H1 (cell line): ENCODE results near the gene MRPS6. TPM values are rescaled to one million over a fixed set of nuclear protein-coding genes. Genes with fewer than 3 reads are reported as not detected.

Source experiments
- CTCF ChIA-PET: fragments of 300-600 bp; sonication (Branson Sonifier 250); formaldehyde crosslinking; loops from one replicate; lab custom pipeline; 2021; ENCODE audit not compliant: partially characterized antibody; lab: Charles Lee
- POLR2A ChIA-PET: fragments of 300-600 bp; sonication (Branson Sonifier 250); formaldehyde crosslinking; loops from one replicate; lab custom pipeline; 2021; ENCODE audit warnings: inconsistent platforms; ENCODE audit not compliant: partially characterized antibody; lab: Charles Lee
- DNase-seq, 2 experiments: peaks; one replicate each; pipeline versions ENCODE4 v3.0.0 to v3.0.0-alpha.2; 2010 to 2022; ENCODE audit warnings: low spot score in 2 of 2, low read depth in 1 of 2, mixed read lengths in 1 of 2
- FAIRE-seq: peaks from 2 replicates; lab custom pipeline; 2011; peaks lifted over from hg19 to GRCh38; lab: Jason Lieb, UNC
- H2AFZ ChIP-seq: 2 replicates; pipeline ENCODE4 v1.8.1; 2012; ENCODE audit warnings: low read length, inconsistent platforms
- H2AK5ac ChIP-seq: 2 replicates; pipeline ENCODE4 v1.6.1; 2013; ENCODE audit warnings: low read depth, low read length
- H2BK120ac ChIP-seq: replicated peaks from 2 replicates; pipeline ENCODE3; 2013; ENCODE audit warnings: low read depth, low read length, inconsistent platforms
- H2BK12ac ChIP-seq: 2 replicates; pipeline ENCODE4 v1.6.1; 2013; ENCODE audit warnings: low read depth, low read length
- H2BK15ac ChIP-seq: 2 replicates; pipeline ENCODE4 v1.6.1; 2013; ENCODE audit warnings: low read length
- H2BK20ac ChIP-seq: 2 replicates; pipeline ENCODE4 v1.6.1; 2013; ENCODE audit warnings: low read length
- H2BK5ac ChIP-seq: 2 replicates; pipeline ENCODE4 v1.6.1; 2013; ENCODE audit warnings: low read depth, low read length
- H3K14ac ChIP-seq: 2 replicates; pipeline ENCODE4 v1.6.1; 2013; ENCODE audit warnings: inconsistent platforms; ENCODE audit not compliant: insufficient read length
- H3K18ac ChIP-seq: 2 replicates; pipeline ENCODE4 v1.6.1; 2013; ENCODE audit warnings: low read length; ENCODE audit errors: extremely low read depth
- H3K23ac ChIP-seq: 2 replicates; pipeline ENCODE4 v1.6.1; 2013; ENCODE audit warnings: inconsistent platforms; ENCODE audit not compliant: insufficient read length
- H3K23me2 ChIP-seq: 2 replicates; pipeline ENCODE4 v1.6.1; 2013; ENCODE audit warnings: low read depth, low read length
- H3K27ac ChIP-seq: 2 replicates; pipeline ENCODE4 v1.6.1; 2011; ENCODE audit warnings: low read depth, low read length, inconsistent platforms
- H3K27me3 ChIP-seq, 4 experiments: replicated peaks in 1 of 4; 1 replicate in 1 of 4; 2 replicates in 3 of 4; pipeline versions ENCODE4 v1.6.1 to v1.8.1; 2011 to 2013; ENCODE audit warnings: low read length in 3 of 4, mild to moderate bottlenecking in 3 of 4, inconsistent platforms in 2 of 4, mixed read lengths in 2 of 4, moderate library complexity in 1 of 4; ENCODE audit not compliant: control insufficient read depth in 3 of 4, insufficient read depth in 3 of 4; ENCODE audit errors: extremely low read depth in 1 of 4
- H3K36me3 ChIP-seq, 4 experiments: 2 replicates each; pipeline versions ENCODE4 v1.6.1 to v1.8.1; 2011 to 2013; ENCODE audit warnings: mild to moderate bottlenecking in 4 of 4, low read length in 3 of 4, moderate library complexity in 2 of 4, control low read depth in 1 of 4, inconsistent platforms in 1 of 4; ENCODE audit not compliant: insufficient read depth in 4 of 4, control insufficient read depth in 2 of 4
- H3K4ac ChIP-seq: replicated peaks from 2 replicates; pipeline ENCODE3; 2013; ENCODE audit warnings: low read length, low read depth, mixed read lengths, inconsistent platforms; ENCODE audit not compliant: insufficient read length
- H3K4me1 ChIP-seq, 4 experiments: replicated peaks in 1 of 4; 1 replicate in 1 of 4; 2 replicates in 3 of 4; pipeline versions ENCODE4 v1.6.1 to v1.8.1; 2011 to 2013; ENCODE audit warnings: low read length in 3 of 4, inconsistent platforms in 2 of 4, mixed read lengths in 1 of 4; ENCODE audit not compliant: insufficient read depth in 4 of 4, control insufficient read depth in 3 of 4
- H3K4me2 ChIP-seq, 2 experiments: 2 replicates each; pipeline versions ENCODE4 v1.6.1 to v1.8.1; 2011 to 2013; ENCODE audit warnings: low read depth in 2 of 2, low read length in 2 of 2, control low read depth in 1 of 2, inconsistent platforms in 1 of 2, mild to moderate bottlenecking in 1 of 2; ENCODE audit not compliant: insufficient read depth in 1 of 2
- H3K4me3 ChIP-seq, 4 experiments: fragments of 200-600, 300-600 bp in 1 of 4; sonication (generic), shearing (Covaris generic), sonication (Bioruptor Twin) in 1 of 4; 2 replicates each; pipeline versions ENCODE4 v1.5.1 to v1.8.1; 2011 to 2016; ENCODE audit warnings: low read length in 4 of 4, low read depth in 3 of 4, control low read depth in 2 of 4, inconsistent platforms in 2 of 4, mild to moderate bottlenecking in 2 of 4, mixed read lengths in 1 of 4, moderate library complexity in 1 of 4; ENCODE audit not compliant: insufficient read depth in 2 of 4; ENCODE audit errors: extremely low read depth in 1 of 4
- H3K56ac ChIP-seq: replicated peaks from 2 replicates; pipeline ENCODE3; 2013; ENCODE audit warnings: low read depth, mild to moderate bottlenecking, mixed read lengths, low read length, inconsistent platforms; ENCODE audit not compliant: insufficient read length
- H3K79me1 ChIP-seq: 2 replicates; pipeline ENCODE4 v1.6.1; 2013; ENCODE audit warnings: low read depth, low read length, control low read depth
- H3K79me2 ChIP-seq, 2 experiments: 2 replicates each; pipeline versions ENCODE4 v1.6.1 to v1.8.1; 2012 to 2013; ENCODE audit warnings: low read length in 2 of 2, mild to moderate bottlenecking in 2 of 2, inconsistent platforms in 1 of 2; ENCODE audit not compliant: insufficient read depth in 2 of 2, control insufficient read depth in 1 of 2
- H3K9ac ChIP-seq, 4 experiments: replicated peaks in 1 of 4; 1 replicate in 1 of 4; 2 replicates in 3 of 4; pipeline versions ENCODE4 v1.6.1 to v1.8.1; 2011 to 2013; ENCODE audit warnings: low read depth in 3 of 4, low read length in 3 of 4, control low read depth in 2 of 4, mild to moderate bottlenecking in 2 of 4, moderate library complexity in 2 of 4, inconsistent platforms in 1 of 4; ENCODE audit errors: extremely low read depth in 1 of 4
- H3K9me3 ChIP-seq, 2 experiments: 2 replicates each; pipeline versions ENCODE4 v1.6.1 to v1.8.1; 2012 to 2013; ENCODE audit warnings: mild to moderate bottlenecking in 2 of 2, moderate library complexity in 2 of 2, control low read depth in 1 of 2, inconsistent platforms in 1 of 2, low read depth in 1 of 2, low read length in 1 of 2, mixed read lengths in 1 of 2; ENCODE audit not compliant: insufficient read depth in 2 of 2
- H4K20me1 ChIP-seq, 2 experiments: replicated peaks in 1 of 2; 2 replicates each; pipeline versions ENCODE3 to v1.8.1; 2011 to 2013; ENCODE audit warnings: inconsistent platforms in 2 of 2, low read length in 2 of 2, mild to moderate bottlenecking in 1 of 2; ENCODE audit not compliant: insufficient read depth in 2 of 2, control insufficient read depth in 1 of 2
- H4K5ac ChIP-seq: 2 replicates; pipeline ENCODE4 v1.6.1; 2013; ENCODE audit warnings: low read length, low read depth, mixed read lengths, inconsistent platforms; ENCODE audit not compliant: insufficient read length
- H4K8ac ChIP-seq: 2 replicates; pipeline ENCODE4 v1.8.0; 2013; ENCODE audit warnings: mild to moderate bottlenecking, moderate library complexity, low read length, inconsistent platforms; ENCODE audit not compliant: insufficient read depth; ENCODE audit errors: extremely low read depth
- H4K91ac ChIP-seq: replicated peaks from 2 replicates; pipeline ENCODE3; 2013; ENCODE audit warnings: low read length, mixed read lengths, inconsistent platforms; ENCODE audit not compliant: insufficient read length
- BCL11A ChIP-seq, 2 experiments: IDR thresholded peaks; one replicate each; pipeline ENCODE4 v1.6.1; 2011; ENCODE audit warnings: low read depth in 2 of 2, low read length in 2 of 2, mild to moderate bottlenecking in 2 of 2
- CBX5 ChIP-seq: fragments of 300-800, 300-1000 bp; sonication (generic); IDR thresholded peaks from 2 replicates; pipeline ENCODE4 v1.7.1; 2016; ENCODE audit warnings: antibody characterized with exemption, low read length, low read depth
- CHD1 ChIP-seq: IDR thresholded peaks from 2 replicates; pipeline ENCODE4 v1.6.1; 2012; ENCODE audit warnings: low read depth, low read length, improper control_type of control experiment
- EZH2 ChIP-seq: fragments of 200-600 bp; sonication (generic); IDR thresholded peaks from 2 replicates; pipeline ENCODE4 v1.7.1; 2012; ENCODE audit warnings: low read depth, mild to moderate bottlenecking, moderate library complexity, low read length, inconsistent platforms; ENCODE audit not compliant: severe bottlenecking
- KDM1A ChIP-seq: fragments of 200-600, 300-600 bp; sonication (generic); IDR thresholded peaks from 2 replicates; pipeline ENCODE4 v1.7.1; 2016; ENCODE audit warnings: mild to moderate bottlenecking, low read length, borderline replicate concordance
- SAP30 ChIP-seq: fragments of 300-600 bp; sonication (generic); IDR thresholded peaks from 2 replicates; pipeline ENCODE4 v1.7.1; 2012; ENCODE audit warnings: low read length, moderate library complexity, mild to moderate bottlenecking, inconsistent platforms; ENCODE audit not compliant: insufficient read depth, insufficient replicate concordance
- SIRT6 ChIP-seq: IDR thresholded peaks from one replicate; pipeline ENCODE4 v1.7.1; 2012; ENCODE audit warnings: low read length, inconsistent platforms
- TAF7 ChIP-seq: optimal IDR thresholded peaks from 2 replicates; pipeline ENCODE3; 2011; ENCODE audit warnings: low read depth, mild to moderate bottlenecking, inconsistent platforms, low read length, moderate library complexity, borderline replicate concordance
- YY1 ChIP-seq: IDR thresholded peaks from 2 replicates; pipeline ENCODE4 v1.6.1; 2011; ENCODE audit warnings: low read depth, mild to moderate bottlenecking, low read length
- WGBS, 2 experiments: shearing (Covaris generic) in 1 of 2; methylation state at CpG; one replicate each; pipeline versions ENCODE4 v1.1.6 to v1.1.7; 2013 to 2015; ENCODE audit warnings: low lambda C conversion rate in 2 of 2, mixed read lengths in 2 of 2, inconsistent platforms in 1 of 2, low coverage in 1 of 2, missing lambda C conversion rate in 1 of 2; ENCODE audit not compliant: insufficient replicate concordance in 2 of 2, insufficient coverage in 1 of 2, insufficient read length in 1 of 2; ENCODE audit errors: extremely low coverage in 1 of 2, missing lambda C conversion rate in 1 of 2; 5-methylcytosine and 5-hydroxymethylcytosine counted together
- polyA plus RNA-seq, 7 experiments: library from polyadenylated mRNA; depleted of rRNA in 3 of 7; stranded (reverse) in 5 of 7; unstranded in 2 of 7; fragments of >200 nt in 5 of 7; fragments of 200-250 nt in 2 of 7; gene quantifications; 1 replicate in 5 of 7; 2 replicates in 1 of 7; 4 replicates in 1 of 7; pipeline versions ENCODE4 v1.2.1 to v1.2.3, GENCODE V29; 2011 to 2013; ENCODE audit warnings: missing spikeins in 2 of 7, mixed read lengths in 2 of 7
- total RNA-seq: library from RNA; stranded (reverse); fragmentation: NEBNext Ultra II Directional; extraction: Animal tissue kit (Norgen Biotek cat#: 25700); gene quantifications from 2 replicates; pipeline ENCODE4 v1.2.1, GENCODE V29; 2021
- TF ChIP-seq, protein P1 (sequence below), 3 experiments: IDR thresholded peaks; 1 replicate in 2 of 3; 2 replicates in 1 of 3; pipeline versions ENCODE4 v1.5.1 to v1.6.1; 2011; ENCODE audit warnings: low read length in 3 of 3, mild to moderate bottlenecking in 3 of 3, inconsistent platforms in 2 of 3, low read depth in 1 of 3, moderate library complexity in 1 of 3; ENCODE audit not compliant: insufficient read depth in 1 of 3; ENCODE audit errors: control extremely low read depth in 1 of 3

Gene MRPS6
- total and polyA plus RNA-seq, 2 of the 8 experiments (the other 6 are each of a cell fraction or from before 2014, with no cell fraction given) = 62.7 to 156 TPM

DNA sequence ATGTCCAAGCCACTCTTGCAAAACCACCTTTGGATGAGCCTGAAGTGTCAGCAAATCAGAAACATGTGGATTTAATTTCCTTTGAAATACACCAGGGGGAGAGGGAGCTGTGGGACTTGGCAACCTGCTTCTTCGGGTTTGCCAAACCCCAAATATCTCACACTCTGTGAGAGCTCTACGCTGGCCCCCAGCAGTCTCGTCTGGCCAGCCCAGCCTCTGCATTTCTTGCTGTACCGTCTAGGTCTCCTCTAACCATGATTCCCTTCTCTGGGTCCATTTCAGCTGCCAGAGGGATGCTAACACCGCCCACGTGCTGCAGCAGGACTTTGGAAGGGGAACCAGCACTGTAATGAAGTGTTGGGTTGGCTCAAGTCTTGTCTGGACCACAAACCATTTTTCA is 114.6 kb downstream of the MRPS6 start:
- no peak overlapping the region for H3K4ac ChIP-seq
- H2BK15ac ChIP-seq = no peak overlapping the region
- H3K9me3 ChIP-seq = no peaks in the 10 kb centered on the region
- no peak overlapping the region for H2BK5ac ChIP-seq
- no peak overlapping the region for H3K14ac ChIP-seq
- no peak overlapping the region for H3K18ac ChIP-seq
- no peak overlapping the region for H4K5ac ChIP-seq
- no peaks in the 10 kb centered on the region for H3K79me2 ChIP-seq
- ChIA-PET CTCF (interaction anchor here (3.6 kb wide), 1 partner anchor 11 kb away, joined by 11 read pairs; no protein-coding TSS in a partner anchor), POLR2A (no interaction called here)
- no peak overlapping the region for H2BK20ac ChIP-seq
- no peak overlapping the region for H3K4me2 ChIP-seq
- no peaks in the 10 kb centered on the region for H3K23me2 ChIP-seq
- WGBS, 2 experiments = 85% methylated on average over 6 of the region's 6 CpGs; no CpG with 5 or more reads in 1 of the 2 experiments
- no peaks in the 10 kb centered on the region for H4K20me1 ChIP-seq
- H3K27ac ChIP-seq = no peak overlapping the region
- no peak overlapping the region for H3K23ac ChIP-seq
- H2BK120ac ChIP-seq = no peak overlapping the region
- no peak for FAIRE-seq
- no peaks in the 10 kb centered on the region for H3K36me3 ChIP-seq
- no peak overlapping the region for H4K91ac ChIP-seq
- H4K8ac ChIP-seq = no peak overlapping the region
- no peak overlapping the region for H2AK5ac ChIP-seq
- H2BK12ac ChIP-seq = no peak overlapping the region
- no peak overlapping the region for H3K4me3 ChIP-seq
- H3K56ac ChIP-seq = no peak overlapping the region
- no peaks in the 10 kb centered on the region; the same call in 1 of the 2 replicates for H3K79me1 ChIP-seq
- no peak for DNase-seq
- H3K4me1 ChIP-seq = peaks cover 0 to 5% (median 0%) of the 10 kb centered on the region in 4 experiments; a peak in 1 of 7 replicates
- H2AFZ ChIP-seq = no peak overlapping the region
- no peak overlapping the region for H3K9ac ChIP-seq
- H3K27me3 ChIP-seq = no peaks in the 10 kb centered on the region
- TF ChIP-seq SAP30 = no peak
- TF ChIP-seq, protein P1, sequence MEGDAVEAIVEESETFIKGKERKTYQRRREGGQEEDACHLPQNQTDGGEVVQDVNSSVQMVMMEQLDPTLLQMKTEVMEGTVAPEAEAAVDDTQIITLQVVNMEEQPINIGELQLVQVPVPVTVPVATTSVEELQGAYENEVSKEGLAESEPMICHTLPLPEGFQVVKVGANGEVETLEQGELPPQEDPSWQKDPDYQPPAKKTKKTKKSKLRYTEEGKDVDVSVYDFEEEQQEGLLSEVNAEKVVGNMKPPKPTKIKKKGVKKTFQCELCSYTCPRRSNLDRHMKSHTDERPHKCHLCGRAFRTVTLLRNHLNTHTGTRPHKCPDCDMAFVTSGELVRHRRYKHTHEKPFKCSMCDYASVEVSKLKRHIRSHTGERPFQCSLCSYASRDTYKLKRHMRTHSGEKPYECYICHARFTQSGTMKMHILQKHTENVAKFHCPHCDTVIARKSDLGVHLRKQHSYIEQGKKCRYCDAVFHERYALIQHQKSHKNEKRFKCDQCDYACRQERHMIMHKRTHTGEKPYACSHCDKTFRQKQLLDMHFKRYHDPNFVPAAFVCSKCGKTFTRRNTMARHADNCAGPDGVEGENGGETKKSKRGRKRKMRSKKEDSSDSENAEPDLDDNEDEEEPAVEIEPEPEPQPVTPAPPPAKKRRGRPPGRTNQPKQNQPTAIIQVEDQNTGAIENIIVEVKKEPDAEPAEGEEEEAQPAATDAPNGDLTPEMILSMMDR (IDR thresholded peaks at IDR 0.05; ENCODE audit: control extremely low read depth in 1 of 3, insufficient read depth in 1 of 3, low read depth in 1 of 3, low read length in 3 of 3) = no peak
- TF ChIP-seq EZH2 = no peak
- no peak for TF ChIP-seq CHD1
- TF ChIP-seq TAF7 = no peak
- no peak for TF ChIP-seq CBX5
- TF ChIP-seq BCL11A (IDR thresholded peaks at IDR 0.05; ENCODE audit: low read depth in 2 of 2, low read length in 2 of 2) = no peak
- no peak for TF ChIP-seq SIRT6
- TF ChIP-seq YY1 = no peak
- TF ChIP-seq KDM1A = no peak
